Measurements from ENCODE around the gene HERC4.
"Not testable (repeated sequence)": the region's sequence is repeated elsewhere in the genome, so short reads cannot be mapped to it uniquely, and the experiment has no call there.

HERC4 gene

GRCh38 chr10:67878133-67878532 lies 196.9 kb downstream of the HERC4 start:
- no peak for DNase-seq (ENCODE audit: low read depth in 3 of 3)

DNA sequence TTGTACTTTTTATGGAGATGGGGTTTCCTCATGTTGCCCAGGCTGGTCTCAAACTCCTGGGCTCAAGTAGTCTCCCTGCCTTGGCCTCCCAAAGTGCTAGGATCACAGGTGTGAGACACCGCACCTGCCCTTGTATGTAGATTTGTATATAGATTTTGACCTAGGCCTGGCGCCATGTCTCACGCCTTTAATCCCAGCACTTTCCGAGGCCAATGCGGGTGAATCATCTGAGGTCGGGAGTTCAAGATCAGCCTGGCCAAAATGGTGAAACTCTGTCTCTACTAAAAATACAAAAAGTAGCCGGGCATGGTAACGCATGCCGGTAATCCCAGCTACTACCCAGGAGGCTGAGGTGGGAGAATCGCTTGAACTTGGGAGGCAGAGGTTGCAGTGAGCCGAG lies 197.7 kb downstream of the HERC4 start:
- not testable (repeated sequence) for DNase-seq (ENCODE audit: low read depth in 3 of 3)

DNA sequence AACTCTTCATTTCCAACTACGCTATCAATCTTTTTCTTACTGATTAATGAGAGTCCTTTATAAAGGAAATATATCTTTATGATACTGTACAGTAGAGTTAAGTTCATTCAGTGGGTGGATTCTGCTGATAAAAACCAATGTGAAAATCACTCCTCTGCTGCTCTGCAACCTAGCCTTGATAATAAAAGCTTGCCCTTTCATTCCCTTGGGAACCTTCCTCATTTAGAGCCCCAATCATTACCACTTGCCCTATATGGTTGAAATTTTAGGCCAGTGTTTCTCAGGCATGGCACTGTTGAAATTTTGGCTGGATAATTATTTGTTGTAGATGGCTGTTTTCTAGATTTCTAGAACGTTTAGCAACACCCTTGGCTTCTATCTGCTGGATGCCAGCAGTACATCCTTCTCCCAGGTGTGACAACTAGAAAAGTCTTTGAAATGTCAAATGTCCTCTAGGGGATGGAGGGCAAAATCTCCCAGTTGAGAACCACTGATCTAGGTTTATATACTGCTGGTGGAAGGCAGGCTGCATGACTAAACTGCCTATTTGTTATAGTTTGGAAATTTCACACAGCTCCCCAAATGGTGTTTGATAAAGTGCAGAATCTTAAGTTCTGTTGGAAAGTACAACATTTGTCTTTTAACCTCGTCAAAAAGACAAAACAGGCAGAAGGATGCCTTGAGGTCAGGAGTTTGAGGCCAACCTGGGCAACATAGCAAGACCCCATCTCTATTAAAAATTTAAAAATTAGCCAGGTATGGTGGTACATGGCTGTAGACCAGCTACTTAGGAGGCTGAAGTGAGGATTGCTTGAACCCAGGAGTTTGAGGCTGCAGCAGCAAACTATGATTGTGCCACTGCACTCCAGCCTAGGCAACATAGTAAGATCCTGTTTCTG lies 199.5 kb downstream of the HERC4 start:
- DNase-seq (ENCODE audit: low read depth in 3 of 3): no peak

Data from stimulated activated CD4-positive, alpha-beta T cell treated with anti-CD3 and anti-CD28 coated beads, TNF-alpha, amount 100 ng/mL, for 4 hours (primary cell).